ENCODE data around the gene REST.

DNA sequence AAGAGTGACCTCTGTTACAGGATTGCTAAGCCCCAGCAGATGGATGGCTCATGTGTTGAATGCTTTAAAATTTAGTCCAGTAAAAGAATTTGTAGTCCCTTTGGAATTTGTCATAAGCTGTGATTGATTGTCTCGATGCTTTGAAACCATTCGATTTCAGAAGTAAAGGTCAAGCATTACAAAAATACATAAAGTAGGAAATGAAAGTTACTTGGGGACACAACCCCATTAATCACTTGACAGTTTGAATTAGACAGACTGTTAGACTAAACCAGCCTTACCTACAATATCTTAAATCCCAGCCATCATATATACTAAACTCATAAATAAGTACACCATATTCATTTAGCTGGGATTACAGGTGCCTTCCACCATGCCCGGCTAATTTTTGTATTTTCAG lies 6.6 kb downstream of the REST start:
- TF ChIP-seq, protein P1, sequence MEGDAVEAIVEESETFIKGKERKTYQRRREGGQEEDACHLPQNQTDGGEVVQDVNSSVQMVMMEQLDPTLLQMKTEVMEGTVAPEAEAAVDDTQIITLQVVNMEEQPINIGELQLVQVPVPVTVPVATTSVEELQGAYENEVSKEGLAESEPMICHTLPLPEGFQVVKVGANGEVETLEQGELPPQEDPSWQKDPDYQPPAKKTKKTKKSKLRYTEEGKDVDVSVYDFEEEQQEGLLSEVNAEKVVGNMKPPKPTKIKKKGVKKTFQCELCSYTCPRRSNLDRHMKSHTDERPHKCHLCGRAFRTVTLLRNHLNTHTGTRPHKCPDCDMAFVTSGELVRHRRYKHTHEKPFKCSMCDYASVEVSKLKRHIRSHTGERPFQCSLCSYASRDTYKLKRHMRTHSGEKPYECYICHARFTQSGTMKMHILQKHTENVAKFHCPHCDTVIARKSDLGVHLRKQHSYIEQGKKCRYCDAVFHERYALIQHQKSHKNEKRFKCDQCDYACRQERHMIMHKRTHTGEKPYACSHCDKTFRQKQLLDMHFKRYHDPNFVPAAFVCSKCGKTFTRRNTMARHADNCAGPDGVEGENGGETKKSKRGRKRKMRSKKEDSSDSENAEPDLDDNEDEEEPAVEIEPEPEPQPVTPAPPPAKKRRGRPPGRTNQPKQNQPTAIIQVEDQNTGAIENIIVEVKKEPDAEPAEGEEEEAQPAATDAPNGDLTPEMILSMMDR (IDR thresholded peaks at IDR 0.05) = no peak
- TF ChIP-seq EP300 (IDR thresholded peaks at IDR 0.05) (no peak), POLR2AphosphoS5 (IDR thresholded peaks at IDR 0.05) (no peak), POLR2A (IDR thresholded peaks at IDR 0.05) (no peak)
